GM12878 (cell line): ENCODE measurements around the gene RPL22. TPM values are rescaled to one million over a fixed set of nuclear protein-coding genes. Genes with fewer than 3 reads are reported as not detected.

Source experiments
- ATAC-seq: fragments of 200-7000 bp; cut with Tn5 transposase; 3 replicates; pipeline ENCODE4 v1.9.1; 2020; ENCODE audit warnings: mild to moderate bottlenecking, moderate library complexity
- BruUV-seq: library from RNA; stranded (reverse); fragments of 400-500 nt; replicated peaks from 2 replicates; lab custom pipeline; 2021; lab: Mats Ljungman, UMichigan
- CTCF ChIA-PET: fragments of 300-600 bp; sonication (Branson Sonifier 250); formaldehyde crosslinking; extraction: SDS; loops from one replicate; lab custom pipeline; 2021; ENCODE audit warnings: inconsistent platforms; lab: Yijun Ruan, JAX
- POLR2A ChIA-PET: fragments of 350-600 bp; formaldehyde crosslinking; extraction: SDS; loops from one replicate; lab custom pipeline; 2021; ENCODE audit warnings: inconsistent platforms; lab: Charles Lee
- RAD21 ChIA-PET: fragments of 300-600 bp; sonication (Branson Sonifier 250); formaldehyde crosslinking; loops from one replicate; lab custom pipeline; 2023; ENCODE audit warnings: antibody characterized with exemption; ENCODE audit not compliant: unreplicated experiment; lab: Charles Lee
- SMC1A ChIA-PET: fragments of 300-600 bp; sonication (Branson Sonifier 250); formaldehyde crosslinking; loops from one replicate; lab custom pipeline; 2023; ENCODE audit not compliant: unreplicated experiment, uncharacterized antibody; lab: Charles Lee
- DNase-seq: peaks from one replicate; pipeline ENCODE4 v3.0.0-alpha.2; 2011; ENCODE audit warnings: low read depth, low spot score
- FAIRE-seq: peaks from 3 replicates; lab custom pipeline; 2011; peaks lifted over from hg19 to GRCh38; lab: Jason Lieb, UNC
- H2AFZ ChIP-seq: 2 replicates; pipeline ENCODE4 v1.6.0; 2011; ENCODE audit warnings: low read depth, low read length, control low read depth; ENCODE audit not compliant: control insufficient read depth
- H3K27ac ChIP-seq: 2 replicates; pipeline ENCODE4 v1.5.1; 2011; ENCODE audit warnings: control low read depth; ENCODE audit not compliant: control insufficient read depth, insufficient read depth
- H3K27me3 ChIP-seq, 2 experiments: replicated peaks in 1 of 2; 2 replicates each; pipeline versions ENCODE4 v1.6.0 to v1.6.1; 2011; ENCODE audit warnings: low read length in 1 of 2; ENCODE audit not compliant: control insufficient read depth in 2 of 2, insufficient read depth in 2 of 2
- H3K36me3 ChIP-seq, 2 experiments: 2 replicates each; pipeline ENCODE4 v1.5.1; 2011; ENCODE audit warnings: low read length in 1 of 2; ENCODE audit not compliant: control insufficient read depth in 2 of 2, insufficient read depth in 2 of 2
- H3K4me1 ChIP-seq: 2 replicates; pipeline ENCODE4 v1.6.1; 2011; ENCODE audit warnings: mild to moderate bottlenecking, low read length, moderate library complexity, mixed read lengths; ENCODE audit not compliant: control insufficient read depth, insufficient read depth
- H3K4me2 ChIP-seq: 2 replicates; pipeline ENCODE4 v1.6.0; 2011; ENCODE audit warnings: control low read depth; ENCODE audit not compliant: control insufficient read depth, insufficient read depth
- H3K4me3 ChIP-seq: fragments of 200-600 bp; sonication (generic); 2 replicates; pipeline ENCODE4 v1.5.1; 2016
- H3K79me2 ChIP-seq: 2 replicates; pipeline ENCODE4 v1.6.0; 2011; ENCODE audit warnings: low read length; ENCODE audit not compliant: control insufficient read depth, insufficient read depth
- H3K9ac ChIP-seq: 2 replicates; pipeline ENCODE4 v1.8.0; 2011; ENCODE audit warnings: low read length, control low read depth, mixed read lengths; ENCODE audit not compliant: control insufficient read depth, insufficient read depth
- H3K9me3 ChIP-seq: replicated peaks from 3 replicates; pipeline ENCODE4 v1.5.1; 2011; ENCODE audit warnings: mild to moderate bottlenecking, low read length; ENCODE audit not compliant: control insufficient read depth, insufficient read depth
- H4K20me1 ChIP-seq: 2 replicates; pipeline ENCODE4 v1.6.0; 2011; ENCODE audit not compliant: control insufficient read depth, insufficient read depth
- CBX5 ChIP-seq: sonication (generic); IDR thresholded peaks from 2 replicates; pipeline ENCODE4 v1.6.1; 2016; ENCODE audit warnings: low read depth, moderate library complexity, mild to moderate bottlenecking, inconsistent platforms
- CHD2 ChIP-seq: IDR thresholded peaks from 2 replicates; pipeline ENCODE4 v1.6.1; 2011; ENCODE audit warnings: low read depth, low read length, improper control_type of control experiment, borderline replicate concordance
- CTCF ChIP-seq, 3 experiments: IDR thresholded peaks in 2 of 3; conservative IDR thresholded peaks in 1 of 3; 2 replicates each; pipeline ENCODE4 v1.5.1; 2011; ENCODE audit warnings: low read depth in 3 of 3, low read length in 3 of 3, mild to moderate bottlenecking in 3 of 3, control low read depth in 2 of 3, moderate library complexity in 2 of 3, inconsistent platforms in 1 of 3, mixed read lengths in 1 of 3; ENCODE audit not compliant: control insufficient read depth in 2 of 3, insufficient read depth in 1 of 3; ENCODE audit errors: extremely low read depth in 1 of 3
- FOXK2 ChIP-seq: fragments of 450-650 bp; IDR thresholded peaks from 2 replicates; pipeline ENCODE4 v1.6.1; 2017; ENCODE audit warnings: mild to moderate bottlenecking, moderate library complexity
- HSF1 ChIP-seq: fragments of 150-350 bp; IDR thresholded peaks from 2 replicates; pipeline ENCODE4 v1.6.1; 2014; ENCODE audit warnings: mild to moderate bottlenecking, low read depth, low read length
- IKZF1 ChIP-seq: fragments of 450-650 bp; conservative IDR thresholded peaks from 2 replicates; pipeline ENCODE4 v1.6.1; 2017; ENCODE audit warnings: antibody characterized with exemption, mild to moderate bottlenecking
- MAX ChIP-seq: IDR thresholded peaks from 2 replicates; pipeline ENCODE4 v1.6.1; 2012; ENCODE audit warnings: low read depth, low read length, improper control_type of control experiment
- MYC ChIP-seq: IDR thresholded peaks from 2 replicates; pipeline ENCODE4 v1.6.1; 2011; ENCODE audit warnings: mild to moderate bottlenecking, low read length, moderate library complexity, inconsistent platforms; ENCODE audit not compliant: insufficient read depth, insufficient replicate concordance, insufficient read length, severe bottlenecking
- NBN ChIP-seq: fragments of 450-650 bp; IDR thresholded peaks from 2 replicates; pipeline ENCODE4 v1.6.1; 2016
- NRF1 ChIP-seq: conservative IDR thresholded peaks from 2 replicates; pipeline ENCODE4 v1.6.1; 2011; ENCODE audit warnings: mild to moderate bottlenecking, low read depth, low read length, improper control_type of control experiment
- RB1 ChIP-seq: fragments of 450-650 bp; formaldehyde crosslinking; IDR thresholded peaks from 2 replicates; pipeline ENCODE4 v1.6.1; 2017; ENCODE audit warnings: mild to moderate bottlenecking, borderline replicate concordance
- RUNX3 ChIP-seq: IDR thresholded peaks from 2 replicates; pipeline ENCODE4 v1.6.1; 2012; ENCODE audit warnings: low read length, inconsistent platforms
- SMAD5 ChIP-seq: IDR thresholded peaks from 2 replicates; pipeline ENCODE4 v1.6.1; 2016; ENCODE audit warnings: antibody characterized with exemption, low read depth
- SMARCA5 ChIP-seq: fragments of 450-650 bp; IDR thresholded peaks from 2 replicates; pipeline ENCODE4 v1.6.1; 2017; ENCODE audit warnings: mild to moderate bottlenecking
- USF2 ChIP-seq: IDR thresholded peaks from 2 replicates; pipeline ENCODE4 v1.6.1; 2011; ENCODE audit warnings: low read depth, low read length, improper control_type of control experiment, borderline replicate concordance
- YY1 ChIP-seq: IDR thresholded peaks from 2 replicates; pipeline ENCODE4 v1.6.1; 2011; ENCODE audit warnings: low read depth, mild to moderate bottlenecking, low read length
- ZNF622 ChIP-seq: fragments of 450-650 bp; IDR thresholded peaks from 2 replicates; pipeline ENCODE4 v1.6.1; 2017; ENCODE audit warnings: mild to moderate bottlenecking, inconsistent platforms
- WGBS: methylation state at CpG from one replicate; pipeline ENCODE4 v1.1.6; 2016; ENCODE audit warnings: low lambda C conversion rate; ENCODE audit not compliant: insufficient replicate concordance, insufficient coverage; ENCODE audit errors: missing lambda C conversion rate; 5-methylcytosine and 5-hydroxymethylcytosine counted together
- in situ Hi-C: fragments of 300-500 bp; cut with MboI; formaldehyde crosslinking; loops from 9 replicates; pipeline ENCODE4 v1.14.3; 2018; ENCODE audit warnings: mixed read lengths
- intact Hi-C: fragments of 100-400 bp; cut with micrococcal nuclease; formaldehyde crosslinking; loops from one replicate; pipeline ENCODE4 v1.14.2; 2022; ENCODE audit not compliant: unreplicated experiment
- polyA plus RNA-seq, 11 experiments: library from polyadenylated mRNA; depleted of rRNA in 4 of 11; unstranded in 6 of 11; stranded (reverse) in 5 of 11; fragments of >200 nt; fragmentation: Nextera tagmentation in 4 of 11; fragmentation: Illumina TruSeq in 1 of 11; extraction: Ambion mirVana in 4 of 11; extraction: Trizol in 1 of 11; gene quantifications; 1 replicate in 1 of 11; 2 replicates in 10 of 11; pipeline versions ENCODE4 v1.2.1 to v1.2.3, GENCODE V29; 2011 to 2016; ENCODE audit warnings: inconsistent platforms in 2 of 11, missing spikeins in 2 of 11, low read depth in 1 of 11
- total RNA-seq, 4 experiments: library from RNA; depleted of rRNA in 3 of 4; stranded (reverse); fragments of >200 nt in 3 of 4; fragmentation: Illumina TruSeq in 1 of 4; extraction: Trizol in 1 of 4; gene quantifications; 2 replicates each; pipeline versions ENCODE4 v1.2.1 to v1.2.3, GENCODE V29; 2013 to 2021

Gene RPL22
- total and polyA plus RNA-seq, 10 of the 15 experiments (the other 5 are each of a cell fraction or from before 2014, with no cell fraction given), result 191 to 560 (median 430) TPM

GRCh38 chr1:6208723-6209660 lies 9.6 kb upstream of the RPL22 start:
- Histone ChIP-seq H3K27ac (no peak overlapping the region), H3K79me2 (peaks cover 9% of the 10 kb centered on the region), H3K9ac (no peak overlapping the region; the same call in 1 of the 2 replicates), H3K4me3 (peak overlapping the region; percentile 54), H3K9me3 (no peaks in the 10 kb centered on the region), H4K20me1 (no peaks in the 10 kb centered on the region; the same call in 1 of the 2 replicates), H3K36me3 (peaks cover 6 to 7% of the 10 kb centered on the region in 2 experiments; a peak in 3 of 4 replicates), H3K27me3 (no peaks in the 10 kb centered on the region), H2AFZ (peak overlapping the region; percentile 67), H3K4me1 (peaks cover 29% of the 10 kb centered on the region), H3K4me2 (peak overlapping the region; percentile 92)
- in situ Hi-C loops (no loop called here), intact Hi-C loops (no loop called here)
- ChIA-PET SMC1A (interaction anchor here (0.6 to 1.0 kb wide), 2 partner anchors 25 to 26 kb away, joined by 3 read pairs; no protein-coding TSS in a partner anchor), RAD21 (no interaction called here), POLR2A (no interaction called here), CTCF (interaction anchor here (0.5 to 1.2 kb wide), 3 partner anchors 11 to 308 kb away, joined by 3 to 4 read pairs (median 3); no protein-coding TSS in a partner anchor)
- FAIRE-seq (no peak), ATAC-seq (peak; percentile 66), DNase-seq (no peak)
- no TSS peak for BruUV-seq
- WGBS, result 59% methylated on average over 68 of the region's 99 CpGs
- peak; percentile 52; the same call in 1 of the 2 replicates for TF ChIP-seq SMARCA5
- no peak for TF ChIP-seq CHD2
- no peak for TF ChIP-seq USF2
- TF ChIP-seq ZNF622, result no peak
- TF ChIP-seq SMAD5, result no peak
- TF ChIP-seq NRF1, result 0 out of 2 replicates have a peak, but pooled peaks have one; percentile 18
- peak; percentile 20; the same call in 1 of the 2 replicates for TF ChIP-seq IKZF1
- TF ChIP-seq CBX5, result no peak
- no peak for TF ChIP-seq NBN
- peak; percentile 53 for TF ChIP-seq MYC
- TF ChIP-seq HSF1, result no peak
- peak; percentile 35; the same call in 1 of the 2 replicates for TF ChIP-seq MAX
- no peak for TF ChIP-seq FOXK2
- peak; percentile 74 for TF ChIP-seq RUNX3
- 0 out of 2 replicates have a peak, but pooled peaks have one; percentile 43 for TF ChIP-seq RB1
- TF ChIP-seq YY1, result peak; percentile 47; the same call in 1 of the 2 replicates
- TF ChIP-seq CTCF (IDR thresholded peaks at IDR 0.05 in 2 of 3, conservative IDR thresholded peaks at IDR 0.05 in 1 of 3; ENCODE audit: control insufficient read depth in 2 of 3, extremely low read depth in 1 of 3, insufficient read depth in 1 of 3, low read depth in 3 of 3, low read length in 3 of 3), result peak; percentile 41 to 65 (median 60)
